ENCODE data around the gene MPDZ. TPM values are rescaled to one million over a fixed set of nuclear protein-coding genes. Genes with fewer than 3 reads are reported as not detected.

The MPDZ gene
- total and polyA plus RNA-seq, 2 of the 4 experiments (the other 2 are of a cell fraction) = 18.8 to 39.3 TPM

DNA sequence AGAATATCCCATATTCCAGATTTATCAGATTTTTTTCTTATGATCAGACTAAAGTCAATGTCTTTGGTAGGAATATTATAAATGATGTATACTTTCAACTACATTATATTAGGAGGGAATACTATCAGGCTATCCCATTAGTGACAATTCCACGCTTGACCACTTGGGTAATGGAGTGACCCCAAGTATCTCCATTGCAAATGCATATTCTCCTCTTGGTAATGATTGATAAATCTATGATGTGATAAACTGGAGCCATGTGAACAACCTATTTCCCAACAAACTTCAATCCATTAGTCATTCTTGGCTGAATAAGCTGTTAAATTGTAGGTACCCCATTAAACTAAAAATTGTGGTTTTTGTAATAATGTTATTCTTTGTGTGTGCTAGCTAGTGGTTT lies 12.2 kb upstream of the MPDZ start:
- no peak overlapping the region for H4K5ac ChIP-seq (ENCODE audit: low read depth, low read length)
- no peak overlapping the region for H2AK9ac ChIP-seq (replicated peaks; ENCODE audit: low read depth, low read length, poor library complexity)
- H3K23ac ChIP-seq (ENCODE audit: low read depth, low read length) = no peak overlapping the region
- intact Hi-C loops (cut with micrococcal nuclease) (loop anchor here (10.0 kb wide), 1 partner anchor 123 kb away; no protein-coding TSS in a partner anchor), in situ Hi-C loops (cut with MboI; ENCODE audit: low sequenced_read_pairs) (no loop called here), dilution Hi-C loops (cut with HindIII; ENCODE audit: low sequenced_read_pairs, unreplicated experiment) (no loop called here)
- ATAC-seq (ENCODE audit: low read depth) (no peak), DNase-seq (no peak)
- no peak overlapping the region for H3K9ac ChIP-seq (ENCODE audit: low read depth, low read length)
- H3K36me3 ChIP-seq (ENCODE audit: control insufficient read depth, insufficient read depth, low read length) = no peaks in the 10 kb centered on the region
- ChIA-PET POLR2A (ENCODE audit: unreplicated experiment) (no interaction called here), CTCF (interaction anchor here (0.7 to 1.1 kb wide), 2 partner anchors 11 to 1005 kb away, joined by 3 read pairs; no protein-coding TSS in a partner anchor)
- no peak overlapping the region for H2AK5ac ChIP-seq (ENCODE audit: low read depth, low read length)
- H3K56ac ChIP-seq (ENCODE audit: extremely low read depth, insufficient read depth, low read length) = no peak overlapping the region
- H3K4me1 ChIP-seq (ENCODE audit: control insufficient read depth, insufficient read depth, low read length) = no peaks in the 10 kb centered on the region
- no peak overlapping the region for H3K18ac ChIP-seq (ENCODE audit: low read depth, low read length)
- H3K9me1 ChIP-seq (ENCODE audit: insufficient read depth, low read length) = no peaks in the 10 kb centered on the region
- TF ChIP-seq MAZ (IDR thresholded peaks at IDR 0.05; ENCODE audit: borderline replicate concordance, low read depth, low read length) = no peak
- no peak for TF ChIP-seq NFE2L2 (IDR thresholded peaks at IDR 0.05; ENCODE audit: low read depth, low read length)
- TF ChIP-seq, protein P1, sequence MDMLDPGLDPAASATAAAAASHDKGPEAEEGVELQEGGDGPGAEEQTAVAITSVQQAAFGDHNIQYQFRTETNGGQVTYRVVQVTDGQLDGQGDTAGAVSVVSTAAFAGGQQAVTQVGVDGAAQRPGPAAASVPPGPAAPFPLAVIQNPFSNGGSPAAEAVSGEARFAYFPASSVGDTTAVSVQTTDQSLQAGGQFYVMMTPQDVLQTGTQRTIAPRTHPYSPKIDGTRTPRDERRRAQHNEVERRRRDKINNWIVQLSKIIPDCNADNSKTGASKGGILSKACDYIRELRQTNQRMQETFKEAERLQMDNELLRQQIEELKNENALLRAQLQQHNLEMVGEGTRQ (IDR thresholded peaks at IDR 0.05; ENCODE audit: low read depth, low read length) = no peak
- TF ChIP-seq FOS (IDR thresholded peaks at IDR 0.05; ENCODE audit: low read depth, low read length) = no peak
- TF ChIP-seq RCOR1 (IDR thresholded peaks at IDR 0.05; ENCODE audit: insufficient replicate concordance, low read length) = no peak
- H2AFZ ChIP-seq (replicated peaks; ENCODE audit: low read length, poor library complexity) = no peak overlapping the region
- no peak overlapping the region for H3K14ac ChIP-seq (replicated peaks; ENCODE audit: low read depth, low read length)
- H2BK20ac ChIP-seq (ENCODE audit: low read depth, low read length) = no peak overlapping the region
- H4K20me1 ChIP-seq (ENCODE audit: insufficient read depth, low read length) = no peaks in the 10 kb centered on the region
- no peaks in the 10 kb centered on the region for H3K79me1 ChIP-seq (ENCODE audit: low read depth in 1 of 2, low read length in 2 of 2)
- no peaks in the 10 kb centered on the region for H3K9me3 ChIP-seq (ENCODE audit: control insufficient read depth, insufficient read depth, low read length)
- H4K91ac ChIP-seq (ENCODE audit: insufficient read depth, low read depth, low read length) = no peak overlapping the region
- no peak overlapping the region for H3K4ac ChIP-seq (ENCODE audit: low read depth, low read length)
- H4K8ac ChIP-seq (ENCODE audit: low read depth in 2 of 2, low read length in 2 of 2) = no peak overlapping the region
- no peak overlapping the region for H3K27ac ChIP-seq (ENCODE audit: insufficient read depth, low read length)
- no peak overlapping the region for H3K4me3 ChIP-seq (ENCODE audit: insufficient read depth, low read depth, low read length)
- WGBS, 2 experiments (ENCODE audit: extremely low coverage in 2 of 2, insufficient read length in 1 of 2) = no CpG with 5 or more reads among the region's 1 CpG
- BruUV-seq (replicated peaks) = no TSS peak
- H2BK120ac ChIP-seq (ENCODE audit: low read depth, low read length) = no peak overlapping the region
- no peak overlapping the region for H3K4me2 ChIP-seq (ENCODE audit: low read depth, low read length)
- no peaks in the 10 kb centered on the region for H3K27me3 ChIP-seq (ENCODE audit: control insufficient read depth, insufficient read depth, low read length)
- no peak overlapping the region for H2BK5ac ChIP-seq (ENCODE audit: low read depth, low read length, poor library complexity, severe bottlenecking)
- H2BK15ac ChIP-seq (ENCODE audit: low read depth, low read length) = no peak overlapping the region
